Nasal cavity respiratory epithelium epithelial cell of viscerocranial mucosa (primary cell): Measurements from ENCODE around the gene PDIA3. TPM values are rescaled to one million over a fixed set of nuclear protein-coding genes. Genes with fewer than 3 reads are reported as not detected.

Source experiments
- total RNA-seq: library from RNA; depleted of rRNA; stranded (reverse); fragments of >200 nt; gene quantifications from 2 replicates; pipeline ENCODE4 v1.2.3, GENCODE V29; 2014

PDIA3 gene
- total RNA-seq, result 223 and 333 TPM in 2 replicates

DNA sequence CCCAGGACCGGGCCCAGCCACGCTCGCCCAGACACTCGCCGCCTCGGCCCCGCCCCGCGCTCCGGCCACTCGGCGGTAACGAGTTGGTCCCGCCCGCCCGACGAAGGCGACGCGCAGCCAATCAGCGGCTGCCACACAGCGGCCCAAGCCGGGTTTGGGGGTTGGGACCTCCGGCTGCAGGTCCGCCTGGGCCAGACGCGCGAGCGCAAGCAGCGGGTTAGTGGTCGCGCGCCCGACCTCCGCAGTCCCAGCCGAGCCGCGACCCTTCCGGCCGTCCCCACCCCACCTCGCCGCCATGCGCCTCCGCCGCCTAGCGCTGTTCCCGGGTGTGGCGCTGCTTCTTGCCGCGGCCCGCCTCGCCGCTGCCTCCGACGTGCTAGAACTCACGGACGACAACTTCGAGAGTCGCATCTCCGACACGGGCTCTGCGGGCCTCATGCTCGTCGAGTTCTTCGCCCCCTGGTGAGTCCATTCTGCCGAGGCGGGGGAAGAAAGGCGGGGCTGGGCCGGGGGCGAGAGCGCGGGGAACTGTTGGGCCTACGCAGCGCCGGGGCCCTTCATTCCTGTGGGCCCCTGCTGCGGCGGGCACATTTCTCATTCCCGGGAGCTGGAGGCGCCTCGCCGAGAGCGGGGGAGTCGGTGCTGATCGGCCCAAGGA, at the start of gene PDIA3:
Gene PDIA3, plus strand, starts transcription at position 194 of the 658 bp plus-strand sequence. Its CDS starts 102 bp downstream, at position 296.

GRCh38 chr15:43776718-43777266, 30.6 kb downstream of the PDIA3 start, which contains the start of gene ELL3:
Gene ELL3, minus strand, starts transcription at chr15:43776966. Its CDS starts 65 bp downstream, at chr15:43776901.

GRCh38 chr15:43791993-43792760, 45.9 kb downstream of the PDIA3 start, which contains the start of gene SERF2:
Gene SERF2, plus strand, starts transcription at chr15:43792320. Its CDS starts 57 bp downstream, at chr15:43792377.

DNA sequence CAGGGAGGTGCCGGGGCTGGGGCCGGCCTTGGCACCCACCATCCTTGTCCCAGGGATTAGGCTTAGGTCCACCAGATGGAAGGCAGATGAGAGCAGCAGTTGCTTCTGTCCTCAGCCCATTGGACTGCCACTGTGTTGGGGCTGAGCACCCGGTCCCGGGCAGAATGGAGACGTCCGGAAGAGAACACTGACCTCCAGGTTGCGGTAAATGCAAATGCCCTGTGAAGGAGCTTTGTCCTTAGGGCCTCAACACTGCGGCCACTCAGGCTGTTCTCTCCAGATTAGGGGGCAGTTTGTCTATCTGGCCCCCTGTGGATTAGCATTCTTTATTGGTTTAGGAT, 53.7 kb downstream of the PDIA3 start, which contains the start of gene SERINC4:
Gene SERINC4, minus strand, starts transcription at position 276 of the 341 bp plus-strand sequence. Its CDS starts 234 bp downstream, at position 42.

DNA sequence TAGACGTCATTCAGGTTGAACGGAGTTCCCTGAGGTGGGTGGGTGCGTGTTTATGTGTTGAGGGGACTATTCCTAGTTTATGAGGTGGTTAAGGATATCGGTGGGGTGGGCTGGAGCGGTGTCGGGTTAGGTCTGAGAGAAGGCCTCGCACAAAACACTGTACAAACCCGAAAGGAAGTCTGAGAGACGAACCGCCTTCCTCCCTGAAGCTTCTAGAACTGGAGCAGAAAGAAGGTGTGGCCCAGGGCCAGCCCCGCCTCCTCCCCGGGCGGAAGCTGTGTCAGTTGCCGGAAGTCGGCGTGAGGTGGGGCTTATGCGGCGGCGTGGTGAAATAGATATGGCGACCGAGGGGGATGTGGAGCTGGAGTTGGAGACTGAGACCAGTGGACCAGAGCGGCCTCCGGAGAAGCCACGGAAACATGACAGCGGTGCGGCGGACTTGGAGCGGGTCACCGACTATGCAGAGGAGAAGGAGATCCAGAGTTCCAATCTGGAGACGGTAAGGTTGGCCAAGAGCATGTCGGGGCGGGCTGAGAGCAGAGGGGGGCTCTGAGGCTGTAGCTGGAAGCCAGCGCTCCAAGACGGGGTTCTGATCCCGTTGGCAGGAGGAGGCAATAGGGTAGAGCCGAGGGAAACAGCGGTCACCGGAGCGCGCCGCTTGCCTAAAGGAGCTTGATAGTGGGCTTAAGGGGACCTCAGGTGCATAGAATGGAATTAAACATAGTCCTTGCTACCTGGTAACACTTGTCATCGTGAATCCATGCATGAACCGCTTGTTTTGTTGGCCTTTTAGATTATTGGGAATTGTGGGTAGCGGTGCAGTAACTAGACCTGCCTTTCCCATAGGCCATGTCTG, 54.3 kb downstream of the PDIA3 start, which contains the start of gene HYPK:
Gene HYPK, plus strand, starts transcription at position 314 of the 856 bp plus-strand sequence. Its CDS starts 24 bp downstream, at position 338.

Other genes with a start within 250 kb of the PDIA3 start
- gene MAP1A, start 228.8 kb upstream of the PDIA3 start, total RNA-seq, result under 0.01 and 1.9 TPM in 2 replicates
- 53.3 and 101 TPM in 2 replicates for gene PPIP5K1, start 156.2 kb upstream of the PDIA3 start, total RNA-seq
- 17.8 and 69.5 TPM in 2 replicates for gene CKMT1B, start 152.4 kb upstream of the PDIA3 start, total RNA-seq
- 0.34 and 0.71 TPM in 2 replicates for gene STRC, start 127.6 kb upstream of the PDIA3 start, total RNA-seq
- 1.4 and 6.7 TPM in 2 replicates for gene CATSPER2, start 97.6 kb upstream of the PDIA3 start, total RNA-seq
- gene CKMT1A, start 52.6 kb upstream of the PDIA3 start, total RNA-seq, result 21.5 and 63.9 TPM in 2 replicates
- 21.9 and 24.1 TPM in 2 replicates for gene ELL3, start 30.5 kb downstream of the PDIA3 start, total RNA-seq
- 224 and 266 TPM in 2 replicates for gene SERF2, start 45.9 kb downstream of the PDIA3 start, total RNA-seq
- 0.07 TPM in 1 of 2 replicates, not detected in the other for gene SERINC4, start 53.8 kb downstream of the PDIA3 start, total RNA-seq
- 4.3 and 5.8 TPM in 2 replicates for gene HYPK, start 54.2 kb downstream of the PDIA3 start, total RNA-seq
- 28.4 and 38.1 TPM in 2 replicates for gene MFAP1, start 78.3 kb downstream of the PDIA3 start, total RNA-seq
- gene WDR76, start 80.6 kb downstream of the PDIA3 start, total RNA-seq, result 1.4 and 1.6 TPM in 2 replicates